NB4 (cell line): ENCODE results near the gene SLC9A4.

ENCODE experiments used
- POLR2A ChIP-seq: IDR thresholded peaks from 2 replicates; pipeline ENCODE4 v1.6.1; 2011; ENCODE audit warnings: mild to moderate bottlenecking; ENCODE audit not compliant: insufficient read length; ENCODE audit errors: extremely low read depth
- TF ChIP-seq, protein P1 (sequence below): IDR thresholded peaks from one replicate; pipeline ENCODE4 v1.5.1; 2012; ENCODE audit warnings: low read depth, low read length

DNA sequence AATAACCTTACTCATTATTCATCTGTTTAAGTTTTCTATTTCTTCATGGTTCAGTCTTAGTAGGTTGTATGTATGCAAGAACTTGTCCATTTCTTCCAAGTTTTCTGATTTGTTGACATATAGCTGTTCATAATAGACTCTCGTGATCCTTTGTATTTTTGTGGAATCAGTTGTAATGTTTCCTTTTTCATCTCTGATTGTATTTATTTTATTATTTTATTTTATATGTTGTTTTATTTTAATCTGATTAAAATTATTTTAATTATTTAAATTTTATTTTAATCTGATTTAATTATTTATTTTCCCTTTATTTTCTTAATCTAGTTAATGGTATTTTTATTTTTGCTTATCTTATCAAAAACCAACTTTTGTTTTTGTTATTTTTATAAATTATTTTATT lies 102.9 kb downstream of the SLC9A4 start:
- TF ChIP-seq, protein P1, sequence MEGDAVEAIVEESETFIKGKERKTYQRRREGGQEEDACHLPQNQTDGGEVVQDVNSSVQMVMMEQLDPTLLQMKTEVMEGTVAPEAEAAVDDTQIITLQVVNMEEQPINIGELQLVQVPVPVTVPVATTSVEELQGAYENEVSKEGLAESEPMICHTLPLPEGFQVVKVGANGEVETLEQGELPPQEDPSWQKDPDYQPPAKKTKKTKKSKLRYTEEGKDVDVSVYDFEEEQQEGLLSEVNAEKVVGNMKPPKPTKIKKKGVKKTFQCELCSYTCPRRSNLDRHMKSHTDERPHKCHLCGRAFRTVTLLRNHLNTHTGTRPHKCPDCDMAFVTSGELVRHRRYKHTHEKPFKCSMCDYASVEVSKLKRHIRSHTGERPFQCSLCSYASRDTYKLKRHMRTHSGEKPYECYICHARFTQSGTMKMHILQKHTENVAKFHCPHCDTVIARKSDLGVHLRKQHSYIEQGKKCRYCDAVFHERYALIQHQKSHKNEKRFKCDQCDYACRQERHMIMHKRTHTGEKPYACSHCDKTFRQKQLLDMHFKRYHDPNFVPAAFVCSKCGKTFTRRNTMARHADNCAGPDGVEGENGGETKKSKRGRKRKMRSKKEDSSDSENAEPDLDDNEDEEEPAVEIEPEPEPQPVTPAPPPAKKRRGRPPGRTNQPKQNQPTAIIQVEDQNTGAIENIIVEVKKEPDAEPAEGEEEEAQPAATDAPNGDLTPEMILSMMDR, result no peak
- TF ChIP-seq POLR2A, result no peak
